Right ventricle myocardium inferior (tissue), 1 donor: ENCODE results near the gene IL24. TPM values are rescaled to one million over a fixed set of nuclear protein-coding genes. Genes with fewer than 3 reads are reported as not detected.

Experiments
- ATAC-seq: fragments of 200-7000 bp; cut with Tn5 transposase; one replicate; pipeline ENCODE4 v1.9.1; 2020; ENCODE audit warnings: mild to moderate bottlenecking, moderate library complexity
- DNase-seq: peaks from one replicate; pipeline ENCODE4 v3.0.0; 2021; ENCODE audit errors: missing footprints
- intact Hi-C: fragments of 100-400 bp; cut with DNase I; formaldehyde crosslinking; loops from one replicate; pipeline ENCODE4 v1.11.0; 2022
- total RNA-seq: library from RNA; stranded (reverse); fragmentation: NEBNext Ultra II Directional; extraction: Animal tissue kit (Norgen Biotek cat#: 25700); gene quantifications from one replicate; pipeline ENCODE4 v1.2.1, GENCODE V29; 2021
- donor health status: DM: no; HTN: yes; CAD: no; lungs with severe emphysema.

The IL24 gene
- total RNA-seq, 1 donor from 2014 or later, result not detected

DNA sequence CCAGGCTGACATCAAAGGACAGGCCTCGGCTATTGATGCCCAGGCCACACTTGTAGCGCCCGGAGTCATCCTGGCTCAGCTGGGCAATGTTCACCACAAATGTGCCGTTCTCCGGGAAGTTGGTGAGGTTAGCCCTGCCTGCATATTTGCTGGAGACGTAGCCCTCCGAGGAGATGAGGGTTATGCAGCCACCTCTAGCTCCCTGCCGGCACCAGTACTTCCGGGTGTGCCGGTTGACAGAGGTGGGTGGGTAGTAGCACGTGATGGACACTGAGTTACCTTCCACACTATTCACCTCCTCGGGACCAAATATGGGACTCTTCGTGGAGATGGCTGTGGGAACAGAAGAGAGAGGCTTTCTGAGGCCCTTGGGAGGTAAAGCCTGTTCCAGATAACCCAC lies 41.9 kb downstream of the IL24 start:
- ATAC-seq, result no peak
- intact Hi-C loops, result loop anchor here (10.0 kb wide), 1 partner anchor 136 kb away; no protein-coding TSS in a partner anchor
- DNase-seq, result no peak

DNA sequence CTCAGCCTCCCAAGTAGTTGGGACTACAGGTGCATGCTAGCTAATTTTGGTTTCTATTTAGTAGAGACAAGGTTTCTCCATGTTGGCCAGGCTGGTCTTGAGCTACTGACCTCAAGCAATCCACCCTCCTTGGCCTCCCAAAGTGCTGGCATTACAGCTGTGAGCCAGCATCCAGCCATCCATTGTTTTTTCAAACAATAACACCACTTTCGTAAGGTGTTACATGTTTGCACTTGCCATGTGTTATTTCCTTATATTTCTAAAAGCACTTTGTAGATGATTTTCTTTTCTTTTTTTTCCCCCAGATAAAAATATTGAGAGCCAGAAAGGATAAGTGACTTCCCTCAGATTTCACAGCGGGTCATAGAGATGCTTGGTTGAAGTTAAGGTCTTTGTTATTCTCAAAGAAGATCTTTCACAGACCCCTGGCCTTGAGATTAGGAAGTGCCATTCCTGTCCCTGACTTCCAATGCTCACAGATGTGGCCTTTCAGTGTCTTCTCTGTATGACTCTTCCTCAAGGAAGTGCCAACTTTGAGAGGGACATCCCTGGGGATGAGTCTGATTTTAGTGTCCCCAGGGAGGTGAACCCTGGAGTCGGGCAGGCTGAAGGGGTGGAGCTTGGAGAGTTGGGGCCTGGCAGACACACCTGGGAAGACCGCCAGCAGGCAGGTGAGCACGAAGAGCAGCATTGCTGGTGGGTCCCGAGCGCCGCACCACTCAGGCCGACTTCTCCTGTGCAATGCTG lies 42.8 kb downstream of the IL24 start:
- intact Hi-C loops, result loop anchor here (10.0 kb wide), 1 partner anchor 135 kb away; no protein-coding TSS in a partner anchor
- DNase-seq, result no peak
- no peak for ATAC-seq

DNA sequence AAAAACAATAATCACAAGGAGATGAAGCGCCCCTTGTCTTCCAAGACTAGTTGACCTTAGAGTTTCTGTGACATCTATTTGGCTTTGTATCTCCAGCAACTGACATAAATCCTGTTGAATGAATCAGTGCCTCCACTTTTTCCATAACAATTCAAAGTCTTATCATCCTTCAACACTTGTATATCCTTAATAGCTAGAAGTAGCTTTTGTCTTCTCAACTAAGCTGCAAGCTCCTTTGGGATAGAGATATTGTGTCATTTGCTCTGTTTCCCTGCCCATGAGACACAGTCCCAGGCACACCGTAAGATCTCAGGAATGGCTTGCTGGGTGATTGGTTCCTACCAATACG lies 43.3 kb downstream of the IL24 start:
- intact Hi-C loops, result no loop called here
- DNase-seq (no peak), ATAC-seq (no peak)

DNA sequence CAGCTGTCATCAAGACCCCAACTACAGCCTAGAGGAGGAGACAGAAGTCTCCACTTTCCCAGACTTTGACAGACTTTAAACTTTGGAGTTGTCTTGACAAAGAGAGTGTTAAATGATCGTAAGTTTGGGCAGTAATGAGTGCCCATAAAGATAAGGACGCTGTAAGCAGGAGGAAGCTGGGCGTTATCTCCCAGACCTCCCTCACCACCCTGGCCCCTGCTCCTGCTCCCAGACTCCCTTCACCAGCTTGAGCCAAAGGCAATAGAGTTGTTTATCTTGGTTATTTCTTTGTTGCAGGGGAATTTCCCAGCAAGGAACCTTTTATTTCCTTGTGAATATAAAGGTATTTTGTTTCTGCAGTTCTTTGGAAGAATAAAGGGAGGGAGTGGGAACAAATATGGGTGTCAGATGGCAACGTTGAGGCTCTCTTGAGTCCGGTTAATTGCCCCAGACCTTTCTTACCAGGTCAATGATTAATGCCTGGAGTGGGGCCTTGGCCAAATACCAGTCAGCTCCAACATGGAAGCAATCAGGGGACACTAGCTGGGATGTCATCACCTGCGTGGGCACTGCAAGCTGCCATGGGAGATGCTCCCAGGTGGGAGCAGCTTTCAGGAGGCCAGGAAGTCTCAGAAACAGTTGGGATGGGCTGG lies 44.6 kb downstream of the IL24 start:
- intact Hi-C loops, result no loop called here
- DNase-seq, result no peak
- ATAC-seq, result no peak

DNA sequence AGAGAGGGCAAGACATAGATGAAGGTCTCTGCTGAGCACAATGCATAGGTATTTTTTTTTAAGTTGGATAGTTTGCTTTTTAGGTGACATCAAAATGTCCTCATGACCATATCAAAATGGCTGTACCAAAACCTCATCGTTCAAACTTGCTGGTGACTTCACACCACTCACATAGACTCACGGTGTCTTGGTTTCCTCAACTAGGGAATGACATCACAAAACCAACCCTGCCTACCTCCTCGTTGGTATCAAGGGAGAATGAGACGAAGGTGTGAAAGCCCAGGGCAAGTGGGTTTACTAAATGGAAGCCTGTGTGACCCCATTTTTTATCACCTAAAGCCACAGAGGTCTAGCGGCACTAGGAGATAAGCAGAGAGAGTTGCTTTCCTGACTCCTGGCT lies 47.5 kb downstream of the IL24 start:
- DNase-seq (no peak), ATAC-seq (no peak)
- intact Hi-C loops, result no loop called here

DNA sequence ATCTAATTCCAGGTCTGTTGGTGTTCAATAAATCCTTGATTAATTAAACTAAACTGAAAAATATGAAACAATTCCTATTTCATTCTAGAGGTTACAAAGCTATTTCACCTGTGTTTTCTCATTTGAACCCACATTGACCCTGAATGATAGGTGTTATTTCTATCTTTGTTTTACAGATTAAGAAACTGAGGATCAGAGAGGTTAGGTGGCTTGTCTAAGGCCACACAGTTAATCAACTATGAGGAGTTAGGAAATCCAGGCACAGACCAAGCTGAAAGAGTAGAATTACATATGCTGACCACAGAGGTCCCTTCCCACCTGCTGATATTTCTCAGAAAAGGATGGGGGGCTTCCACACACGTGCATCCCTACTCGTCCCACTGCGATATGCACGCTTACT lies 48.5 kb downstream of the IL24 start:
- DNase-seq, result no peak
- ATAC-seq, result no peak
- intact Hi-C loops, result no loop called here

DNA sequence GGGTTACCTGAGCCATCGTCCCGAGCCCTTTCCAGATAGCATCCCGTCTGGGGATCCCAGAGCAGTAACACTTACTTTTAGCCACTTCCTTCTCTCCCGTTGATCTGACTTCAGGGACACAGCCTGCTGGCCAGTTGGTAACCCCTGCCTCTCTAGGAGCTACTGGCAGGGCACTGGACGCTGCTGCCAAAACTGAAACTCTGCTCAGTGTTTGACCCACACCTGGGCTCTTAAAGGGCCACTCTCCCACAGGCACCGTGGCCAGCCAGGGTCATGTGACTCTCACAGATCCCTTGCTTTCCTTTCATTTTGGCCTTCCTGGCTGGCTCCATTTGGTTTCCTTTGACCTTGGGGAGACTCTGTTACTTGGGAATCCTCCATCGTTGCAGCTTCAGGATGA lies 49.0 kb downstream of the IL24 start, which contains the start of gene PIGR:
PIGR (minus strand) TSS at position 206 of the 400 bp plus-strand sequence. CDS start 5,935 bp downstream, outside the sequence.
- ATAC-seq (no peak), DNase-seq (no peak)
- intact Hi-C loops, result no loop called here

DNA sequence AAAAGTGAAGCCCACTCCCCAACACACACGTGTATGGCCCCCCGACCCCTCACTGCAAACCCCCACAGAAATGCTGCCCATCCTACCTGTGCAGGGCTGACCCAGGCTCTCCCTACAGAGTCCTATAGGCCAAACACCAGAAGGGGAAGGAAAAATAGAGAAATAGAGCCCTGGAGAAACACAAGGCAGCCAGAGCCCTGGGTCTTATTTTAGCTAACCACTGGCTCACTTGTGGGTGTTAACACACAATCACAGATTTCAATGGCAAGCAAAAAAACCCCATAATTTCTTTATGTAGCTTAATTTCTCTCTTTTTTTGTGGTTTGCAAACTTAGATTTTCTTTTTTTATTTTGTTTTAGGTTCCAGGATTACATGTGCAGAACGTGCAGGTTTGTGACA lies 50.0 kb downstream of the IL24 start:
- intact Hi-C loops, result no loop called here
- ATAC-seq, result no peak
- DNase-seq, result no peak

DNA sequence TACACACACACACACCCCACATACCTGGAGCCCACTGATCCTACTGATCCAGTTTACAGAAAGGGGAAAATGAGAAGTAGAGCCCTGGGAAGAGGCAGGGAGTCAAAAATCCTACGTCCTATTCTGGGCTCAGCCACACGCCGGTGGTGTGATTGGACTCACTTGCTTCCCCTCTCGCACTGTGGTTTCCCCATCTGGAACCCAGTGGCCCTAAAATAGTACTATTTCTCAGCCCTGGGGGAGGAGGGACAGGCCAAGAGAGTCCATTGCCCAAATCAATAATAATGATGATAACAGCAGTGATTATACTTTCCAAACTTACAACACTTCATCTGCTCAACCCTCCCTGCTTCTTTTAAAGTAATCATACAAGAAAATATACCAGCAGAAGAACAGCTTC lies 52.0 kb downstream of the IL24 start:
- intact Hi-C loops, result no loop called here
- ATAC-seq (no peak), DNase-seq (no peak)

DNA sequence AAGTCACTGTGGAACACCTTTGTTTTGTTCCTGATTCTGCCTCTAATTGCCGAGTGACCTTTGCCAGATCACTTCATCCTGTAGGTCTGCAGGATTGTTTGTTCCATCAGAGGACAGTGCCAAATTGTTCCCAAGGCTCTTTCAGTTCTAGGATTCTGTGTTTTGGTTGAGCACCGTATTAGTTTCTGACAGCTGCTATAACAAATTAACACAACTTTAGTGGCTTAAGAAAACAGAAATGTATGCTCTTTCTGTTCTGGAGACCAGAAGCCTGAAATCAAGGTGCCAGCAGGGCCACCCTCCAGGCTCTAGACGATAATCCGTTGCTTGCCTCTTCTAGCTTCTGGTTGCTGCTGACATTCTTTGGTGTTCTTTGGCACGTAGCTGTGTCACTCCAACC lies 52.4 kb downstream of the IL24 start:
- DNase-seq (no peak), ATAC-seq (no peak)
- intact Hi-C loops, result no loop called here

DNA sequence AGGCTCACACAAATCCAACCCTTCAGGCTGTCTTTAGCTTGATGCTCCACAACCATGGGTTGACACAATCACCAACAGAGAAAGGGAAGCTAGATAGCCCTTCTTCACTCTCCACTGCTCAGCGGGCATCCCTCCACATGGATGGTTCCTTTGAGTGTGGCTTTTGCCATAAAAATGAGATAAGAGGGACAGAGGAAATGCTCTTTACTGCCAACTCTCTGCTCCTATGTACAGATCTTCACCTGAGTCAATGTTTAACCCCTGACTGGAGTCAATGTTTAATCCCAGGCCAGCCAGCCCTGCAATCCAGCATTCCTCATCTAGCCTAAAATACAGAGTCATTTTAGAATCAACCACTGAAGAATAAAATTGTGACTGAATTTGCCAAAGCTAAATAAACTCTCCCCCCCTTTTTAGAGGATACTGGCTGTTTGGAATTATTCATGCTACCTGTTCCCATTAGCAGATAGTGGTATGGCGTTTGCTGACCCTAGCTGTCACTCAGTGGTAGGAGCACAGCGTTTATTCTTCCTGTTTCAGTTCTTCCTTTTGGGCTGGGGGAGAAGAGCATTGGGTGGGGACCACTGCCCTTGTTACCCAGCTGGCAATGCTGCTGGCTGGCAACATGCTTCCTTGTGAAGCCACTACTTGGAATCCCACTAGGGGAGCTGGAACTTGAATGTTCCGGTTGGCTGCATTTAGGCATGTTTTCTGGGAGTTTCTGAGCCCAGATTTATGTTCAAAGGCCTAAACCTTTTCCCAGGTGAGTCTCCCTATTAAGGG lies 54.3 kb downstream of the IL24 start:
- no peak for ATAC-seq
- intact Hi-C loops, result no loop called here
- no peak for DNase-seq

DNA sequence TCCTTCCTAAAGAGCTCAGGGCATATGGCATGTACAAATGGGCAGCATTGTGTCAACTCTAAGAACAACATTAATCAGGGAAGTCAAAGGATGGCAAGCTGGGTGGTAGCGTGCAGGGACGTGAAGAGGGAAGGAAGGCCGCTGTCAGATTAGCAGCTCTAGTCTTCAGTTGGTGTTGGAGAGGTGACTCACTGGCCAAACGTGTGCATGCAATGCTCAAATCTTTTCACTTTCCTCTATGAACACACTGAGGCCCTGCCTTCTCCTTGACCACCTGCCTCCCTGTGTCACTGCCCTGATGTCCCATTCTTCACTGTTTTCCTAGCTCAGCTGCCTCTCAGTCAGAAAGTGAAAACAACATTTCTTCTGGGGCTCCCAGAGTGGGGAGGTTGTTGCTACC lies 54.9 kb downstream of the IL24 start:
- ATAC-seq (no peak), DNase-seq (no peak)
- intact Hi-C loops, result no loop called here

DNA sequence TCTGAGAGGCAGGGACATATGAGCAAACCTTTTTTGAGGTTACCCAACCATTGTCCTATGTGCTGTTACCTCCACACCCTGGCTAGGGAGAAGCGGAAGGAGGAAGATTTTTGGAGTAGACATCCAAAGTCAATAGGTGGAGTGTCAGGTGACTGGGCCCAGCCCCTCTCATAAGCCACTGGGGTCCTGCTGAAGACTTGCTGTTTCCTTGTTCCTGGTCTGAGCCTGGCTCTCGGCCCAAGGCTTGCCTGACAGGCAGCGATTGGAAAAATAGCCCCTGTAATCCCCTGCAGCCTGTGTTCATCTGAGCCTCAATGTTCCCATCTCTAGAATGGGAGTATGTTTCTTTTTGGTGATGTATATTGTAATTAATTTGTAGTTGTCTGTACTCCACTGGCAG lies 55.9 kb downstream of the IL24 start:
- intact Hi-C loops, result no loop called here
- ATAC-seq (no peak), DNase-seq (no peak)

DNA sequence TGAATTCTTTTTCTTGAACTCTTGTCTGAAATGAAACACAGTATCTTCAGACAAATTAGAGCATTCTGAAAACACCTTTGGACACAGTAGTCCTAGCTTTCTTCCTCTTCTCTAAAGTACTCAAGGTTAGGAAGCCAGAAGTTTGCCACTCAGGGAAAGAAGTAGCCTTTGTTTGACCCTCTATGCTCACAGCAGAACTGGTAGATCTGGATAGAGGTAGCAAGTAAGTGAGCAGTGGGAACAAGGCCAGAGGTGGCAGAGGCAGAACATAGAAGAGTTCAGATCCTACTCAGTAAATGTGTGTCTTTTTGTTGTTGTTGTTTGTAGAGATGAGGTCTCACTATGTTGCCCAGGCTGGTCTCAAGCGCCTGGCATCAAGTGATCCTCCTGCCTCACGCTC lies 56.4 kb downstream of the IL24 start:
- intact Hi-C loops, result no loop called here
- ATAC-seq (no peak), DNase-seq (no peak)

Other genes with a start within 250 kb of the IL24 start
- gene MAPKAPK2, start 212.5 kb upstream of the IL24 start, total RNA-seq, result 214 TPM
- gene IL19, start 126.7 kb upstream of the IL24 start, total RNA-seq, result not detected
- gene IL10, start 124.9 kb upstream of the IL24 start, total RNA-seq, result 0.54 TPM
- not detected for gene IL20, start 31.8 kb upstream of the IL24 start, total RNA-seq
- 6.3 TPM for gene FCMR, start 24.5 kb downstream of the IL24 start, total RNA-seq
- gene PIGR, start 49.0 kb downstream of the IL24 start, total RNA-seq, result not detected
- gene FCAMR, start 73.0 kb downstream of the IL24 start, total RNA-seq, result not detected
- gene C1orf116, start 135.3 kb downstream of the IL24 start, total RNA-seq, result 1.2 TPM
- 5.2 TPM for gene YOD1, start 153.8 kb downstream of the IL24 start, total RNA-seq
- gene PFKFB2, start 155.8 kb downstream of the IL24 start, total RNA-seq, result 68.2 TPM
- gene C4BPB, start 191.4 kb downstream of the IL24 start, total RNA-seq, result not detected
- not detected for gene C4BPA, start 206.8 kb downstream of the IL24 start, total RNA-seq